A549 (cell line): ENCODE results near the gene PPARA. TPM values are rescaled to one million over a fixed set of nuclear protein-coding genes. Genes with fewer than 3 reads are reported as not detected.

ENCODE experiments used
- ATAC-seq, 2 experiments: fragments of 200-7000 bp in 1 of 2; fragments of >200 bp in 1 of 2; cut with Nextera tagmentation in 1 of 2; cut with Tn5 transposase in 1 of 2; 3 replicates each; pipeline versions ENCODE4 v1.8.0 to v1.9.1; 2018 to 2020; ENCODE audit warnings: mild to moderate bottlenecking in 1 of 2, moderate library complexity in 1 of 2
- CTCF ChIA-PET: fragments of 300-600 bp; sonication (Branson Sonifier 250); formaldehyde crosslinking; extraction: SDS; loops from one replicate; lab custom pipeline; 2021; ENCODE audit warnings: antibody characterized with exemption, inconsistent platforms; lab: Yijun Ruan, JAX
- POLR2A ChIA-PET: fragments of 350-600 bp; formaldehyde crosslinking; extraction: SDS; loops from one replicate; lab custom pipeline; 2021; ENCODE audit warnings: antibody characterized with exemption, inconsistent platforms; lab: Yijun Ruan, JAX
- DNase-seq, 2 experiments: peaks; one replicate each; pipeline versions ENCODE4 v3.0.0 to v3.0.0-alpha.2; 2011 to 2016; ENCODE audit warnings: low read depth in 1 of 2, low spot score in 1 of 2
- FAIRE-seq: peaks from 2 replicates; lab custom pipeline; 2011; peaks lifted over from hg19 to GRCh38; lab: Jason Lieb, UNC
- H3K27ac ChIP-seq, 2 experiments: fragments of >200 bp; sonication (Bioruptor Twin); formaldehyde crosslinking; 3 replicates each; pipeline ENCODE4 v1.5.1; 2016 to 2017
- H3K4me1 ChIP-seq: fragments of >200 bp; sonication (Bioruptor Twin); formaldehyde crosslinking; 3 replicates; pipeline ENCODE4 v1.6.1; 2016
- H3K4me2 ChIP-seq: fragments of >200 bp; sonication (Bioruptor Twin); formaldehyde crosslinking; 3 replicates; pipeline ENCODE4 v1.6.1; 2016
- H3K4me3 ChIP-seq: fragments of >200 bp; sonication (Bioruptor Twin); formaldehyde crosslinking; 3 replicates; pipeline ENCODE4 v1.5.1; 2016
- H3K9me3 ChIP-seq: fragments of >200 bp; sonication (Bioruptor Twin); formaldehyde crosslinking; 3 replicates; pipeline ENCODE4 v1.6.1; 2016
- CTCF ChIP-seq: fragments of >200 bp; sonication (Bioruptor Twin); formaldehyde crosslinking; IDR thresholded peaks from 3 replicates; pipeline ENCODE4 v1.5.1; 2016
- EP300 ChIP-seq, 2 experiments: fragments of >200 bp; sonication (Bioruptor Twin); formaldehyde crosslinking; IDR thresholded peaks; 2 replicates in 1 of 2; 3 replicates in 1 of 2; pipeline ENCODE4 v1.6.1; 2016 to 2017
- FOSL2 ChIP-seq, 2 experiments: fragments of 450-650 bp in 1 of 2; fragments of >200 bp in 1 of 2; sonication (Bioruptor Twin) in 1 of 2; formaldehyde crosslinking; IDR thresholded peaks; 2 replicates each; pipeline versions ENCODE4 v1.5.0 to v1.6.1; 2016 to 2020; ENCODE audit warnings: mild to moderate bottlenecking in 1 of 2, moderate library complexity in 1 of 2
- HMGXB4 ChIP-seq: fragments of 250-450 bp; sonication (Bioruptor Pico); IDR thresholded peaks from 2 replicates; pipeline ENCODE4 v1.5.0; 2021; ENCODE audit warnings: mild to moderate bottlenecking, moderate library complexity, borderline replicate concordance
- HOXA7 ChIP-seq: fragments of 250-450 bp; sonication (Bioruptor Pico); IDR thresholded peaks from 2 replicates; pipeline ENCODE4 v1.5.0; 2020; ENCODE audit warnings: mild to moderate bottlenecking, moderate library complexity
- HOXB13 ChIP-seq: fragments of 250-450 bp; sonication (Bioruptor Pico); IDR thresholded peaks from 2 replicates; pipeline ENCODE4 v1.5.0; 2020; ENCODE audit warnings: low read depth, mild to moderate bottlenecking, moderate library complexity
- KDM1A ChIP-seq: fragments of 200-600 bp; sonication (generic); IDR thresholded peaks from 2 replicates; pipeline ENCODE4 v1.6.1; 2016; ENCODE audit warnings: low read depth, mild to moderate bottlenecking
- KDM5A ChIP-seq: fragments of 200-600 bp; sonication (generic); IDR thresholded peaks from 2 replicates; pipeline ENCODE4 v1.6.1; 2016; ENCODE audit warnings: antibody characterized with exemption, mild to moderate bottlenecking
- MAFK ChIP-seq: fragments of 450-650 bp; IDR thresholded peaks from 2 replicates; pipeline ENCODE4 v1.6.1; 2014; ENCODE audit not compliant: partially characterized antibody
- NFE2L2 ChIP-seq: fragments of 150-350 bp; conservative IDR thresholded peaks from 2 replicates; pipeline ENCODE4 v1.6.1; 2014; ENCODE audit warnings: low read length
- PBX3 ChIP-seq: IDR thresholded peaks from 2 replicates; pipeline ENCODE4 v1.6.1; 2012
- PHF8 ChIP-seq: fragments of 200-600 bp; sonication (generic); IDR thresholded peaks from 2 replicates; pipeline ENCODE4 v1.6.1; 2016; ENCODE audit warnings: low read depth, mild to moderate bottlenecking, antibody characterized with exemption, moderate library complexity, borderline replicate concordance
- POLR2AphosphoS2 ChIP-seq: conservative IDR thresholded peaks from 2 replicates; pipeline ENCODE4 v1.6.1; 2012; ENCODE audit warnings: low read length, improper control_type of control experiment, inconsistent platforms
- USF2 ChIP-seq: fragments of 450-650 bp; IDR thresholded peaks from 2 replicates; pipeline ENCODE4 v1.6.1; 2014; ENCODE audit warnings: antibody characterized with exemption
- ZSCAN20 ChIP-seq: fragments of 250-450 bp; sonication (Bioruptor Pico); IDR thresholded peaks from 2 replicates; pipeline ENCODE4 v1.8.0; 2022; ENCODE audit warnings: mild to moderate bottlenecking, moderate library complexity
- WGBS: methylation state at CpG from one replicate; pipeline ENCODE4 v1.1.6; 2017; ENCODE audit errors: missing lambda C conversion rate; 5-methylcytosine and 5-hydroxymethylcytosine counted together
- polyA plus RNA-seq, 4 experiments: library from polyadenylated mRNA; depleted of rRNA in 3 of 4; stranded (reverse); fragments of >200 nt; fragmentation: RNase III in 1 of 4; extraction: RNeasy Plus Mini Kit Qiagen cat#74134 plus additional on column Dnase treatment in 1 of 4; gene quantifications; 2 replicates in 3 of 4; 3 replicates in 1 of 4; pipeline ENCODE4 v1.2.3, GENCODE V29; 2011 to 2017

The PPARA gene
- polyA plus RNA-seq, 2 of the 4 experiments (the other 2 are of a cell fraction) = 2.6 to 2.8 TPM

GRCh38 chr22:46274381-46274780 lies 124.1 kb downstream of the PPARA start (continued):
- TF ChIP-seq CTCF = no peak

GRCh38 chr22:46275455-46276122 lies 125.3 kb downstream of the PPARA start:
- H3K4me2 ChIP-seq = no peak overlapping the region
- ATAC-seq (no peak), DNase-seq (no peak), FAIRE-seq (no peak)
- ChIA-PET CTCF (interaction anchor here (1.3 kb wide), 1 partner anchor 25 kb away, joined by 3 read pairs; the partner anchor contains the start of gene CDPF1), POLR2A (interaction anchor here (0.7 kb wide), 1 partner anchor 8 kb away, joined by 5 read pairs; the partner anchor contains the start of gene TTC38)
- H3K4me1 ChIP-seq = no peaks in the 10 kb centered on the region
- H3K27ac ChIP-seq = no peak overlapping the region
- TF ChIP-seq HOXA7 (no peak), USF2 (peak; percentile 46; the same call in 1 of the 2 replicates)
- no peak overlapping the region for H3K4me3 ChIP-seq
- no peaks in the 10 kb centered on the region for H3K9me3 ChIP-seq
- 71% methylated on average over 3 of the region's 3 CpGs for WGBS

- DNase-seq (no peak), ATAC-seq (no peak), FAIRE-seq (no peak)
- WGBS = 93% methylated on average over 7 of the region's 7 CpGs
- TF ChIP-seq HOXA7 (no peak), PHF8 (no peak), ZSCAN20 (CRISPR knock-in tag) (no peak), FOSL2 (IDR thresholded peaks at IDR 0.05) (no peak), FOSL2 (CRISPR knock-in tag; IDR thresholded peaks at IDR 0.05) (no peak), HOXB13 (CRISPR knock-in tag) (no peak), POLR2AphosphoS2 (no peak), KDM1A (no peak), MAFK (no peak), EP300 (IDR thresholded peaks at IDR 0.05) (no peak), PBX3 (no peak), NFE2L2 (no peak), HMGXB4 (CRISPR knock-in tag) (no peak), KDM5A (no peak)
- Histone ChIP-seq H3K27ac (no peak overlapping the region), H3K4me2 (no peak overlapping the region), H3K4me1 (no peaks in the 10 kb centered on the region), H3K4me3 (no peak overlapping the region), H3K9me3 (no peaks in the 10 kb centered on the region)
- ChIA-PET CTCF (interaction anchor here (1.3 to 1.5 kb wide), 2 partner anchors 26 to 270 kb away, joined by 3 read pairs; partner anchors contain the start of gene CDPF1), POLR2A (no interaction called here)
Measured at GRCh38 chr22:46276563-46276962, 126.2 kb downstream of the PPARA start.
